GM18511 (cell line): ENCODE measurements around the gene CCDC57.
"Not testable (repeated sequence)": the region's sequence is repeated elsewhere in the genome, so short reads cannot be mapped to it uniquely, and the experiment has no call there.

Source experiments
- ATAC-seq: cut with Tn5 transposase; IDR thresholded peaks from one replicate; pipeline ENCODE4 v1.9.1; 2021; ENCODE audit warnings: mild to moderate bottlenecking, moderate library complexity; ENCODE audit not compliant: unreplicated experiment

The CCDC57 gene, protein sequence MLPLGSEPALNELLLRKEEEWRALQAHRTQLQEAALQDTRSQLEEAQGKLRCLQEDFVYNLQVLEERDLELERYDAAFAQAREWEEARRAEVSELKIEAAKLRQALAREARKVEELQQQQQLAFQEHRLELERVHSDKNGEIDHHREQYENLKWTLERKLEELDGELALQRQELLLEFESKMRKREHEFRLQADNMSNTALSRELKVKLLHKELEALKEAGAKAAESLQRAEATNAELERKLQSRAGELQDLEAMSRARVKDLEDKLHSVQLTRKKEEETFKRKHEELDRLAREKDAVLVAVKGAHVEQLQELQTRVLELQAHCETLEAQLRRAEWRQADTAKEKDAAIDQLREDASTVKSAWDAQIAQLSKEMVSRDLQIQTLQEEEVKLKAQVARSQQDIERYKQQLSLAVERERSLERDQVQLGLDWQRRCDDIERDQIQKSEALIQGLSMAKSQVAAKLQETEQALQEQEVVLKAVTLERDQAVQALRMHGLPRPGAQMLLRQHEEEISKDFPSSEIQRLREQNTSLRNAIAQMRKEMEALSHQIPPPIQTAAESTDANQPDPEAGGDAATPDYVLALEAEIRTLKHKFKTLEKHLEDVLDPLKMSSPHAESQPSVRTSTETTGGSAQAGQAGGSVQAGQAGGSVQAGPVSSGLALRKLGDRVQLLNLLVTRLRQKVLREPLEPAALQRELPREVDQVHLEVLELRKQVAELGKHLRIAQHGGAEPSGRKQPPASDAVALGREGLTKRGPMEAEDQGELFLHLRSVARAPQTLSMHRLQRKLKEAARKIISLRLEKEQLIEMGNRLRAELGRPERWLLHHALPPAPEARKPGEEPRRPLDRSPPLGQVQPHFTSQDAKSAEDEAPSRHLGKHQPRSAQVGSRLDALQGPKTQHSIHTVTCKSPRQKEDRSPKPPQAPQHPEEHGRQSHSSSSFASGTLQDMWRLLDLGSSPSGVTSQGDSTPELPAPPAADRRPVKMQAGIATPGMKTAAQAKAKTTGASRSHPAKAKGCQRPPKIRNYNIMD

DNA sequence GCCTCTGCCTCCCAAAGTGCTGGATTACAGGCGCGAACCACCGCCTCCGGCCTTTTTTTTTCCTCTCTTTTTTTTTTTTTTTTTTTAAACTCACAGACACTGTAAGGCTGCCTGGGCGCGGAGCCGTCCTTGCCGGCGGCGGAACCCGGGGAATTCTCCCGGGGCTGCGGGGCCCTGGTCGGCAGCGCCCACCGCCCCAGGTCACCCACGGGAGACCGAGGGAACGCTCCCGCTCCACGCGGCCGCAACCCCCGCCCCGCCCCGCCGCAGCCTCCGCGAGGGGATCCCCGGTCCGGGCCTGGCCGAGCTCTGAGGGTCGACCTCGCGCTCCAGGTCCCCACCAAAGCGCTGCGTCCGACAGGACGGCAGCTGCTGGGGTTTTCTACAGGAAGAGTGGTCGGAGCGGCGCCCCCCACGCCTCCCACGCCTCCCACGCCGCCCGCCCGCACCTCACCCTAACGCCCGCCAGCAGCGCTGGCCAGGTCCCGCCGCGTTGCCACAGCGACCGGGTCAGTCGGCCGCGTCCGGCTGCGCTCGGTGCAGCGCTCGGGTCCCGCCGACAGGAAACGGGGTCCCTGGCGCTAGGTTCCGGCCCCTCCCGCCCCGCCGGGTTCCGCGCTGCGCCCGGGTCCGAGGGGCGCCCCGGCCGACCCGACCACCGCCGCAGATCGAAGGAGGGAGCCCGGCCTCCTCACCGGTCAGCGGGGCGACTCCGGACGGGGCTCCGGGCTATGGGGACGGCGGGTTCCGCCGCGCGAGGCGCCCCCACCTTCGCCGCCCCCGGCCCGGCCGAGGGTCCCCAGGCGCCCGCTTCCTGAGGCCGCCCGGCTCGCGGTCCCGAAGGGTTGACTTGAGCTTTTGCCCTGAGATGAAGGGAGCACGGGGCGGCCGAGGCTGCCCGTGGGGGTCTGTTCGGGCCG is at the start of gene CCDC57:
Gene CCDC57, minus strand, starts transcription at position 512 of the 920 bp plus-strand sequence. CDS start 10,898 bp downstream, outside the sequence.
- ATAC-seq = peak; percentile 71

DNA sequence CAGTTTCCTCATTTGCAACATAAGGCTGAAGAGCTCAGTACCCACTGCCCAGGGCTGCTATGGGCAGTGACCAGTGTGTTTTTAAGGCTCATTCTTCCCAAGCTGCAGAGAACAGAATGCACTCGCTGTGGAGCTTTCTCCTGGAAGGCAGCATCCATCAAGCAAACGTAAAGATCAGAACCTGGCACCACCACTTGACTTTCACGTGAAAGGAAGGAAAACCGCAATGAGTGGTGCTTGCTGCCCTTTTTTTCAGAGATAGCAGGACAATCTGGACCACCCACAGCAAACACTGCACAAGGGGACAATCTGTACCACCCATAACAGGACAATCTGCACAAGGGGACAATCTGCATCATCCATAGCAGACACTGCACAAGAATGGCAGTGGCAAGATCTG is 49.7 kb upstream of the CCDC57 start:
- no peak for ATAC-seq

DNA sequence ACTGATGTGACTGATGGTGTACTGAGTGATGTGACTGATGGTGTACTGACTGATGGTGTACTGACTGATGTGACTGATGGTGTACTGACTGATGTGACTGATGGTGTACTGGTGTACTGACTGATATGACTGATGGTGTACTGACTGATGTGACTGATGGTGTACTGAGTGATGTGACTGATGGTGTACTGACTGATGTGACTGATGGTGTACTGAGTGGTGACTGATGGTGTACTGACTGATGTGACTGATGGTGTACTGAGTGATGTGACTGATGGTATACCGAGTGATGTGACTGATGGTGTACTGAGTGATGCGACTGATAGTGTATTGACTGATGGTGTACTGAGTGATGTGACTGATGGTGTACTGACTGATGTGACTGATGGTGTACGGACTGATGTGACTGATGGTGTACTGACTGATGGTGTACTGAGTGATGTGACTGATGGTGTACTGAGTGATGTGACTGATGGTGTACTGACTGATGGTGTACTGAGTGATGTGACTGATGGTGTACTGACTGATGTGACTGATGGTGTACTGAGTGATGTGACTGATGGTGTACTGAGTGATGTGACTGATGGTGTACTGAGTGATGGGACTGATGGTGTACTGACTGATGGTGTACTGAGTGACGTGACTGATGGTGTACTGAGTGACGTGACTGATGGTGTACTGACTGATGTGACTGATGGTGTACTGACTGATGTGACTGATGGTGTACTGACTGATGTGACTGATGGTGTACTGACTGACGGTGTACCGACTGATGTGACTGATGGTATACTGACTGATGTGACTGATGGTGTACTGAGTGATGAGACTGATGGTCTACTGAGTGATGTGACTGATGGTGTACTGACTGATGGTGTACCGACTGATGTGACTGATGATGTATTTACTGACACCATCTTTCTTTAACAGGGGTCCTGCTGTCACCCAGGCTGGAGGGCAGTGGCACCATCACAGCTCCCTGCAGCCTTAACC is 47.6 kb upstream of the CCDC57 start:
- not testable (repeated sequence) for ATAC-seq

DNA sequence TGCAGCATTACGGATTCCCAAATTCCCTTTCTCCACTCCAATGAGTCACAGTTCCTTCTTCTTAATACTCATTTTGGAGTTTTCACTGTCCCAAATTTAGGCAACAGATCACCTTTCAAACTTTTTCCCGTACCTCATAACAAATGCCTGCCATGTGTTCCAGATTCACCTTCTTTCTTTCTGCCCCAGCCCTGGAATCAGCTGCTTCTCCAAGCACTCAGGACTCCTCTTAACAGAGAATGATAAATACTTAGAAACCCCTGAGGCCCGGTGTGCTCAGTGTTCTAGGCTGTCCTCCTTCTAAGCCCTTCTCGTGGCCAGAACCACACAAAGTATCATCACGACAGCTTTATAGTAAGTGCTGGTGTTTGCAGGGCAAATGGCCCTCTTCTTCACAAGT is 45.9 kb upstream of the CCDC57 start:
- no peak for ATAC-seq

DNA sequence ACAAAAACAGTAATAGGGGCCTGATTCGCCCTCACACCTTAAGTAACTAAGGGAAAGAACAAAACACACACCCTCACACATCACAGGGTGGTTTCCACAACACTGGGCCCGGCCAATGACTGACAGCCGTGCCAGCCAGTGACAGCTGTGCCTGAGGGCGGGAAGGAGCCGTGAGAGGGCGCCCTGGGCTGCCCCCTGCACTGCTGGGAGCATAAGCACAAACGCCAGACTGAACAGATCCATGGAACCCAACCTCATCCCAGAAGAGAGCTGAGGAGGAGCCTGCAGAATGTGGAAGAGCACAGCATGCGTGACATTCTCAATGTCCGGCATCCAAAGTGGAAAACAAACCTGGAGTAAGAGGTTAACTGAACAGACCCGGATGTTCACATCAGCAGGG is 44.8 kb upstream of the CCDC57 start:
- no peak for ATAC-seq

DNA sequence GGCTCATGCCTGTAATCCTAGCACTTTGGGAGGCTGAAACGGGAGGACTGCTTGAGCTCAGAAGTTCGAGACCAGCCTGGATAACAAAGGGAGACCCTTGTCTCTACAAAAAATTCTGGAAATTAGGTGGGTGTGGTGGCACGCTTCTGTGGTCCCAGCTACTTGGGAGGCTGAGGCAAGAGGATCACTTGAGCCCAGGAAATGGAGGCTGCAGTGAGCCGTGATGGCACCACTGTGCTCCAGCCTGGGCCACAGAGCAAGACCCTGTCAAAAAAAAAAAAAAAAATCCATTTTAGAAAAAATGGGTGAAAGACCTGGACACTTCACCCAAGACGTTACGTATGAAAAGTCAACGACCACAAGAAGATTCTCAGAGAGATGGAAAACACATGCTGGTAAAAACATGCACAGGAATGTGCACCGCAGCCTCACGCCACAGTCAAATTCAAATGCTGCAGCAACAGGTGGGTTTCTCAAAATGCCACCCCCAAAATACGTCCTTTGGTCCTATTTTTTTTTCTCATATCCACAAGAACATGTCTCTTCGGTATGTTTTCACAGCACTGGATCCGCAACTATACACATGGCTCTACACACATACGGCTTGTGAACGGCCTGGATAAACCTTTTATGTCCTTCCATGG is 43.7 kb upstream of the CCDC57 start:
- ATAC-seq = no peak

DNA sequence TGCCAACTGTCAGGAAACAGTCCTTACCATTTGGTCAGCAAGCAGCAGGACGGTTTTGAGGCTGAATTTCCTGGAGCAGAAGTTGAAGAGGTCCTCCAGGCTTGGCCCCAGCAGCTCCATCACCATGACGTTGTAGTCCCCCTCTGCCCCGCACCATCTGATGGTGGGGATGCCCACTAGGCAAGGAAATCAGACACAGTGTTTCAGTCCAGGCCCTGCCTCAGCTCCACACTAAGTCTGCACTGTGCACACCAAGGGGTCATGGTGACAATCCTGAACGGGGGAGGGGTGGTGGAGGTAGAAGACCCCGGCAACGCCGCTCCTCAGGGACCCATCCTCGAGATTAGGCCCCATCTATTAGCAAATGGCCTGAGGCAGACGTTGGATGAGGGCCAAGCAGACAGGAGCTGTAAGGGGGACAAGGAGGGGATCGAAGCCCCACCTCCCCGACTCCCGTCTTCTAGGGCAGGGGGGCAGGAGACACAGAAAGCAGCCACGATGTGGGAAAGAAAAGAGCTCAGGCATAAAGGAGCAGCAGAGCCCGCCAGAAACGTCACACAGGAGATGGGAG is 42.8 kb upstream of the CCDC57 start:
- no peak for ATAC-seq

DNA sequence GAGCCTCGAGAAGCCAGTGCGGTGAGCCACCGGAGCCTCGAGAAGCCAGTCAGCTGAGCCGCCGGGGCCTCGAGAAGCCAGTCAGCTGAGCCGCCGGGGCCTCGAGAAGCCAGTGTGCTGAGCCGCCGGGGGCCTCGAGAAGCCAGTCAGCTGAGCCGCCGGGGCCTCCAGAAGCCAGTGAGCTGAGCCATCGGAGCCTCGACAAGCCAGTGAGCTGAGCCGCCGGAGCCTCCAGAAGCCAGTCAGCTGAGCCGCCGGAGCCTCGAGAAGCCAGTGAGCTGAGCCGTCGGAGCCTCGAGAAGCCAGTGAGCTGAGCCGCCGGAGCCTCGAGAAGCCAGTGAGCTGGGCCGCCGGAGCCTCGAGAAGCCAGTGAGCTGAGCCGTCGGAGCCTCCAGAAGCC is 42.1 kb upstream of the CCDC57 start:
- ATAC-seq = not testable (repeated sequence)

DNA sequence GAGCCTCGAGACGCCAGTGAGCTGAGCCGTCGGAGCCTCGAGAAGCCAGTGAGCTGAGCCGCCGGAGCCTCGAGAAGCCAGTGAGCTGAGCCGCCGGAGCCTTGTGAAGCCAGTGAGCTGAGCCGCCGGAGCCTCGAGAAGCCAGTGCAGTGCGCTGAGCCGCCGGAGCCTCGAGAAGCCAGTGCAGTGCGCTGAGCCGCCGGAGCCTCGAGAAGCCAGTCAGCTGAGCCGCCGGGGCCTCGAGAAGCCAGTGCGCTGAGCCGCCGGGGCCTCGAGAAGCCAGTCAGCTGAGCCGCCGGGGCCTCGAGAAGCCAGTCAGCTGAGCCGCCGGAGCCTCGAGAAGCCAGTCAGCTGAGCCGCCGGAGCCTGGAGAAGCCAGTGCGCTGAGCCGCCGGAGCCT is 41.5 kb upstream of the CCDC57 start:
- not testable (repeated sequence) for ATAC-seq

DNA sequence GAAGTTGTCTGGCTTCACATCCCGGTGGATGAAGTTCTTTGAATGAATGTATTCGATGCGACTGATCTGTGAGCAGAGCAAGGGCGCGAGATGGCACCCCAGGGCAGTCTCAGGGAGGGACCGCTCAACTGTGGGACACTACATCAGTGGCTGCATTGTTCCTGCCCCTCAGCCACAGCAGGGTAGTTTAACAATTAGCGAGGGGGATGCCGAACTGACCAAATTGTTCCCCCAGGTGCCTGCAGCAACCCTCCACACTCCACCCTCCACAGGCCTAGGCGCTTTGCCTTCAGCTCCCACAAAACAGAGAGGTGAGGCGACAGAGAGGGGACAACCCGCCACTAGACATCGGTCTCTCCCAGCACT is 40.5 kb upstream of the CCDC57 start:
- ATAC-seq = no peak

DNA sequence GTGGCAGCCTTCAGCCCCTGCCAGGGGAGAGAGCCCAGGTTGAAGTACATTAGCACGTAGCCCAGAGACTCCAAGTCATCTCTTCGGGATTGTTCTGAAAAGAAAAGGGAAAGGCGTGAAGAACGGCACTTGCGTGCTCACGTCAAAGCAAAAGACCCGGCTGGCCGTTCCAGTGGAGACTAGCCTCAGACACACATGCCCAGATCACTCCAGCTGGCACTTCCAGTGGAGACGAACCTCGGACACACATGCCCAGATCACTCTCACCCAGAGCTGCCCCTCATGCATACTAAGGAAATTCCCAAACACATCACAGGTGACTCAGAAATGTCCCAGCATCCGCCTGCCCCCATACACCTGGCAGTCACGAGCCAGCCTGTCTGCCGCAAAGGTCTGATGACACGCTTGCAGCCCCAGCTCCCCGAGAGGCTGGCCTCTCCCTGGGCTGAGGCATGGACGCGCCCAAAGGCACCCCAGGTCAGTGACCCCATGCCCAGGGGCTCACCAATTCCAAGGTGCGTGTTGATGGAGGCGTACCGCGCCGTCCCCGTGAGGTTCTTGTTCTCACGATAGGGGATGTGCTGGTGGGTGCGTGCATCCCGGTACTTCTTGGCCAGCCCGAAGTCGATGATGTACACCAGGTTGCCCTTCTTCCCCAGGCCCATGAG is 40.0 kb upstream of the CCDC57 start:
- ATAC-seq = no peak

DNA sequence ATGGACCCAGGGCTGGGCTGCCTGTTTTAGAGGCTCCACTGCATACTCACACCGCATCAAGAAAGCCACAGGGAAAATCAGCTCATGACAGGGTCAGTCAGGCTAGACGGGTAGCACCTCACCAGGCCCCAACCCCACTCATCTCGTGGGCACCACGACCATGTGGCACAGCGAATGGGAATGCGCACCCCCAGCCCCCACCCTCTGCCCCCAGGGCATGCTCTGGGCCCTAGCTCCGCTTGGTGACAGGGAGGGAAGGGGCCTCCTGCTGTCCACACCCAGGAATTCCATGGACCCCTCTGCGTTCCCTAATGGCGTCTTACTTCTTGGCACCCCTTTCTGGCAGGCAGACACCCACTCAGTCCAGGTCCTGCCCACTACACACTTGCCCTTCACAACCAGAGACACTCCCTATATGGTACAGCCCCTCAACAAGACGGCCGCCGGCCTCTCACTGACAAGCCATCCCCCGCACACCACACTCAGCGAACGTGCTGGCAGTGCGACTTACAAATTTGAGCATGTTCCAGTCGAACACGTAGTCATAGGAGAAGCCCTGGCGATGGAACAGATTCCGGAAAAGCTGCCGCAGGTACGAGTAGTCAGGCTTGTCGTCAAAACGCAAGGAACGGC is 38.3 kb upstream of the CCDC57 start:
- no peak for ATAC-seq

DNA sequence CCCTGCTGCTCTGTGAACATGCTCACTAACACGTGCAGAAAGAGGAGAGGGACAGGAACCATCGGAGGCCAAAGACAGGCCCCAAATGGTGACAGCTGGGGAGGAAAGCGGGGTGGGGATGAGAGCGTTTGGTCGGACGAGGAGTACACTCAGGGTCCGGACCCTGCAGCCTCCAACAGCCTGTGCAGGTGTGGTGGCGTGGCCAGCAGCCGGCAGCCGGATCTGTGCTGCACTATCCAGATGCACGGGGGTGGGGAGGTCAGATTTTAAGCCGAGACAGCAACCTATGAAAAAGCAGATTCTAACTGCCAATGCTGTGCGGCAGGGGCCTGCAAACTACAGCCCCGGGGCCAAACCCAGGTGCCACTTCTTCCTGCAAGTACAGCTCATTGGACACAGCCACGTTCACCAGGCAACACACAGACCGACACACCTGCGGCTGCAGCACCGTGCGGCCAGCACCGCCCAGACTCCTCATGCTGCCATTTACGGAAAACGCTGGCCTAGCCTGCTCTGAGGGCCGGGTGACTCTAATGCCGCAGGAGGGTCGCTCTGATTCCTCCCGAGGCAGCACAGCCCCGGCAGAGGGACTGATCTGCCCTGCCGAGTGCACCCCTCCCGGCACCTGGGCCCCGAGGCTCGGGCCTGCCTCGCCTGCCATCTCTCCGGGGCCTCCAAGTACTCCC is 37.4 kb upstream of the CCDC57 start:
- no peak for ATAC-seq

DNA sequence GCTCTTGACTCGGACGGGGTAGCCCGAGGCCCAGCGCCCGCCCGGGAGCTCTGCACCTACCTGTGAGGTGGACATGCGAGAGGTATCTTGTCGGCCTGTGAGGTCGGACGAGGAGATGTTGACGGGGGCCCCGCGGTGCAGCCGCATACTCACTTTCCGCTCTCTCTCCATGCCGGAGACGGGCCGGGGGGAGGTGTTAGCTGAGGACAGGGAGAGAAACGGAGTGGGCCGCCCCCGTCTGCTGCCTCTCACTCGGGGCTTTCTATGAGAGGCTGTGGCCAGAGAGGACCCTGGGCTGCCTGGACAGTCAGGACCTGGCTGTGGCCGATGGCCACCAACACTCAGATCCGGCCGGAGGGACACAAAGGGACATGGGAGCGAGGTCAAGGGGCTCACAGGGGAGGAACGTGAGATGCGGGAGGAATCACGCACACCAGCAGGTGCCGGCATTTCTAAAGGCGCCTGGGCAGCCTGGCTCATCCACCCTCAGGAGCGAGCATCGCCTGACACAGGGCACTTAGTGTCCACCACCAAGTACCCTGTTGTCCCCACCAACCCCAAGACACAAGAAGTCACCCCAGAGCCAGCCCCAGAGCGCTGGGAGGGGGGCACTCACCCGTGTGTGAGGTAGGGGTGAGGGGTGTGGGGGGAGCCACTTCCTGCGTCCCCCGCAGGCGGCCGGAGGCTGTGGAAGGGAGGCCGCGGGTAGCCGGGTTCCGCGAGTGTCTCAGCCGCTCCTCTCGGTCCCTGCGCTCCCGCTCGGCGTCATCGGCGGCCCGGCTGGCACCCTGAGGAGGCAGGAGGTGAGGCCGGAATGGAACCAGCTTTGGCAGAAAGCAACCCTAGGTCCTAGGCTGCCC is 36.4 kb upstream of the CCDC57 start:
- no peak for ATAC-seq

DNA sequence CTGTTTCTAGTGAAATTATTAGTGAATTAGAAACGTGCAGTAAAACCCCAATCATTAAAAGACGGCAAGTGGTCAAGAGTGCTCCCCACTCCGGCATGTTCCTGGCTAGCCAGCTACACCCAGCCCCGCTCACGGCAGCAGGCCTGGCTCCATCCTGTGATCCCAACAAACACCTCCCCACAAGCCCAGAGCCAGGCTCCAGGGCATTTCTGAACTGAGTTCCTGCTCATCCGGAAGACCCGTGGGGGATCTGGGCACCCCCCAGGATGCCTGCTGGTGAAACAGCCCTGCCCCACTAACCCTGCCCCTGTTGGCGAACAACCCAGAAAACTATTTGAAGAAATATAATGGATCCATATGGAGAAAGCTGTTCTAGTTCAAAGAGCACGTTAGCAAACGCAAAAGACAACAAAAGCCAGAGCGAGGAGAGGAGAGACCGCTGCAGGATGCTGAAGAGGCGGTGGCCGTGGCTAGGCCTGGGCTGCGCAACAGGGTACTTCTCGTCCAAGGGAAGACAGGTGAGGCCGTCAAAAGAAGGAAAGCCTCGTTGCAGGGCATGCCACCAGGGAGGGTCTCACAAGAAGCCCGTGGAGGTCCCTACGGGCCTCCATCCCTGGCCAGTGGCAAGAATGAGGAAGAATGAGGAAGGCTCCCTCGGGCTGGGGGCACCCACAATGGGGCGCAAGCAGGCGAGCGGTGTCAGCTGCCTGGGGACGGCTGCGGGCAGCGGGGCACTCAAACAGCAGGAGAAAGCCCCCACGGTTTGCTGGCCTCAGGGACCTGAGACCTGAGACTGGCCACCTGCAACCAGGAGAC is 35.4 kb upstream of the CCDC57 start:
- no peak for ATAC-seq
